ENCODE results near the gene TMEM131L.
"Not testable (repeated sequence)": the region's sequence is repeated elsewhere in the genome, so short reads cannot be mapped to it uniquely, and the experiment has no call there.

Gene TMEM131L

GRCh38 chr4:153638011-153638410 is 171.9 kb downstream of the TMEM131L start:
- DNase-seq = no peak

GRCh38 chr4:153638999-153639398 is 172.8 kb downstream of the TMEM131L start:
- DNase-seq = no peak

- DNase-seq = no peak
Observed at GRCh38 chr4:153639833-153640802, 174.0 kb downstream of the TMEM131L start.

GRCh38 chr4:153641532-153641931 is 175.4 kb downstream of the TMEM131L start:
- DNase-seq = no peak

- peak; percentile 67 for DNase-seq
Observed at GRCh38 chr4:153643406-153644383, 177.5 kb downstream of the TMEM131L start.

GRCh38 chr4:153645183-153645582 is 179.0 kb downstream of the TMEM131L start:
- DNase-seq = no peak

GRCh38 chr4:153646261-153646660 is 180.1 kb downstream of the TMEM131L start:
- no peak for DNase-seq

GRCh38 chr4:153646978-153647377 is 180.8 kb downstream of the TMEM131L start:
- no peak for DNase-seq

GRCh38 chr4:153647975-153648374 is 181.8 kb downstream of the TMEM131L start:
- DNase-seq = no peak

- no peak for DNase-seq
Observed at GRCh38 chr4:153649572-153649991, 183.4 kb downstream of the TMEM131L start.

- no peak for DNase-seq
Observed at GRCh38 chr4:153651116-153651515, 185.0 kb downstream of the TMEM131L start.

- DNase-seq = peak; percentile 93
Observed at GRCh38 chr4:153651587-153651986, 185.4 kb downstream of the TMEM131L start.

- DNase-seq = peak; percentile 76
Observed at GRCh38 chr4:153652051-153652784, 186.1 kb downstream of the TMEM131L start.

- DNase-seq = no peak
Observed at GRCh38 chr4:153655002-153655541, 188.9 kb downstream of the TMEM131L start.

- peak; percentile 33 for DNase-seq
Observed at GRCh38 chr4:153655928-153656327, 189.8 kb downstream of the TMEM131L start.

GRCh38 chr4:153661215-153661822 is 195.2 kb downstream of the TMEM131L start:
- DNase-seq = peak; percentile 83

- no peak for DNase-seq
Observed at GRCh38 chr4:153661908-153662307, 195.7 kb downstream of the TMEM131L start.

- no peak for DNase-seq
Observed at GRCh38 chr4:153663667-153664066, 197.5 kb downstream of the TMEM131L start.

GRCh38 chr4:153666505-153666904 is 200.3 kb downstream of the TMEM131L start:
- not testable (repeated sequence) for DNase-seq

GRCh38 chr4:153668647-153669046 is 202.5 kb downstream of the TMEM131L start:
- DNase-seq = no peak

GRCh38 chr4:153669838-153670237 is 203.7 kb downstream of the TMEM131L start:
- no peak for DNase-seq

GRCh38 chr4:153676486-153676885 is 210.3 kb downstream of the TMEM131L start:
- no peak for DNase-seq
